A549 treated with DMSO at 1 μM for 4 hours (cell line): ENCODE data around the gene YWHAH. TPM values are rescaled to one million over a fixed set of nuclear protein-coding genes. Genes with fewer than 3 reads are reported as not detected.

Experiments used
- total RNA-seq: library from RNA; stranded (reverse); fragments of 200-300 nt; extraction: Qiagen RNA extraction; gene quantifications from 5 replicates; pipeline ENCODE4 v1.2.3, GENCODE V29; 2022; ENCODE audit warnings: low read depth

Gene YWHAH
- 115 to 149 TPM (median 140 TPM) in 5 replicates for total RNA-seq

DNA sequence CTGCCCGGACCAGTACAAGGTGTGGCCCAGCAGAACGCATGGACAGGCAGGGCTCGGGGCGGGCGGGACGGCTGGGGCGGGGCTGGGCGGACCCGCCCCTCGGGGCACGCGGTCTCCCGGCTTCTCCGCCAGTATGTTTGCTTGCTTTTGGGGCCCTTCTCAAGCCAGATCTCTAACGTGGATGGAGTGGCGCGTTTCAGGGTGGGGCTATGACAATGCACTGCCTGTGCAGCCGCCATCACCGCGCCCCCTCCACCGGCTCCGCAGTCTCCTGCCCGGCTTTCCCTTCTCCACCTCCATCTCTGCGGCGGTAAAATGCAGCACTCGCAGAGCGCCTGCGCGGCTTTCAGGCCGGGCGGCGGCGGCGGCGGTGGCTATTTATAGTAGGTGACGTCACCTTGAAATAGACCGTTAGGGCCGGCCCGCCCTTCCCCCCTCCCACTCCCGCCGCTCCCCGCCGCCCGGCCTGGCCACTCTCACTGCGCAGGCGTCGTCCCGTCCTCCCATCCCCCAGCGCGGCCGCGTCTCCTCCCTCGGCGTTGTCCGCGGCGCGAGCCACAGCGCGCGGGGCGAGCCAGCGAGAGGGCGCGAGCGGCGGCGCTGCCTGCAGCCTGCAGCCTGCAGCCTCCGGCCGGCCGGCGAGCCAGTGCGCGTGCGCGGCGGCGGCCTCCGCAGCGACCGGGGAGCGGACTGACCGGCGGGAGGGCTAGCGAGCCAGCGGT is at the start of gene YWHAH:
Gene YWHAH (plus strand): TSS at position 558 of the 722 bp plus-strand sequence. CDS start 199 bp downstream, outside the sequence.

Other genes starting within 250 kb of the YWHAH start
- 6.5 to 9.0 TPM (median 7.5 TPM) in 5 replicates for gene PRR14L, start 194.4 kb upstream of the YWHAH start, total RNA-seq
- gene DEPDC5, start 190.5 kb upstream of the YWHAH start, total RNA-seq = 3.3 to 5.9 TPM (median 4.8 TPM) in 5 replicates
- gene SLC5A1, start 98.7 kb downstream of the YWHAH start, total RNA-seq = 0.04 to 0.08 TPM in 2 of 5 replicates, not detected in the others
- not detected in 5 replicates for gene C22orf42, start 214.8 kb downstream of the YWHAH start, total RNA-seq